ENCODE measurements around the gene EPHA7. TPM values are rescaled to one million over a fixed set of nuclear protein-coding genes. Genes with fewer than 3 reads are reported as not detected.

EPHA7 gene
- total RNA-seq, 1 experiment from 2014 or later = 9.5 TPM

- no peaks in the 10 kb centered on the region for H3K9me3 Mint-ChIP-seq
- H4K91ac ChIP-seq (ENCODE audit: insufficient read length, low read depth, low read length) = no peak overlapping the region
- no peak overlapping the region for H3K9ac ChIP-seq (ENCODE audit: extremely low read depth, insufficient read length, low read length)
- H3T11ph ChIP-seq (ENCODE audit: low read length) = no peak overlapping the region
- H3K14ac ChIP-seq (ENCODE audit: insufficient read depth, low read length) = no peak overlapping the region
- H3K4me1 Mint-ChIP-seq = peaks cover 4 to 6% of the 10 kb centered on the region in 2 experiments; a peak in 3 of 4 replicates
- H3K4me1 ChIP-seq (ENCODE audit: insufficient read depth, low read length) = no peaks in the 10 kb centered on the region
- H3K27ac Mint-ChIP-seq = no peak overlapping the region; a peak in 1 of 7 replicates
- H3K9me3 ChIP-seq (ENCODE audit: control insufficient read depth, low read depth, low read length) = no peaks in the 10 kb centered on the region
- no peak for TF ChIP-seq CTCF (conservative IDR thresholded peaks at IDR 0.05)
- no peak overlapping the region for H2AK5ac ChIP-seq (ENCODE audit: insufficient read length, low read length)
- no peaks in the 10 kb centered on the region for H3K27me3 ChIP-seq (ENCODE audit: insufficient read depth, low read length)
- no peak overlapping the region for H3K4me3 Mint-ChIP-seq
- H2BK120ac ChIP-seq (ENCODE audit: low read depth, low read length, poor library complexity, severe bottlenecking) = no peak overlapping the region
- H4K8ac ChIP-seq (replicated peaks; ENCODE audit: insufficient read length, low read depth, low read length) = no peak overlapping the region
- no peak overlapping the region for H3K18ac ChIP-seq (ENCODE audit: insufficient read length, low read depth, low read length)
- H3K36me3 Mint-ChIP-seq (ENCODE audit: insufficient read depth in 1 of 3, low read depth in 3 of 3) = no peaks in the 10 kb centered on the region
- H2BK15ac ChIP-seq (ENCODE audit: low read depth, low read length) = no peak overlapping the region
- H4K5ac ChIP-seq (ENCODE audit: insufficient read length, low read depth, low read length) = peak overlapping the region; percentile 60
- H3K23me2 ChIP-seq (ENCODE audit: insufficient read length, low read depth, low read length, poor library complexity, severe bottlenecking) = no peaks in the 10 kb centered on the region
- H2BK5ac ChIP-seq (ENCODE audit: insufficient read length, low read length) = no peak overlapping the region
- peak overlapping the region; percentile 57 for H2BK12ac ChIP-seq (ENCODE audit: insufficient read length, low read depth, low read length)
- H3K4ac ChIP-seq (ENCODE audit: low read depth, low read length) = no peak overlapping the region
- no peak for DNase-seq
- H3K79me2 ChIP-seq (ENCODE audit: insufficient read depth, low read length) = no peaks in the 10 kb centered on the region
- no peak overlapping the region for H2BK20ac ChIP-seq (ENCODE audit: low read depth, low read length, poor library complexity, severe bottlenecking)
- no peak overlapping the region for H3K56ac ChIP-seq (ENCODE audit: insufficient read length, low read depth, low read length)
- no peak overlapping the region for H2AFZ ChIP-seq (ENCODE audit: low read length)
- no peaks in the 10 kb centered on the region for H4K20me1 ChIP-seq (ENCODE audit: control insufficient read depth, insufficient read depth, insufficient read length)
- no peak overlapping the region for H3K4me2 ChIP-seq (ENCODE audit: insufficient read depth, insufficient read length, low read length)
- H3K27ac ChIP-seq (ENCODE audit: insufficient read length, low read depth, low read length) = no peak overlapping the region
- no CpG with 5 or more reads among the region's 5 CpGs for WGBS (ENCODE audit: extremely low coverage, insufficient read length, low lambda C conversion rate)
- no peak overlapping the region for H3K23ac ChIP-seq (ENCODE audit: insufficient read length, low read depth, low read length)
- no peaks in the 10 kb centered on the region for H3K79me1 ChIP-seq (ENCODE audit: insufficient read depth, low read depth, low read length, poor library complexity, severe bottlenecking)
- H3K27me3 Mint-ChIP-seq (ENCODE audit: low read depth) = no peaks in the 10 kb centered on the region
These were observed 27.4 kb downstream of the EPHA7 start for GRCh38 chr6:93391965-93392364.

All from H9 (cell line).